ENCODE measurements around the gene ID2.
A peak's percentile ranks its signal among the peaks of the same experiment; 100 is the strongest.

DNA sequence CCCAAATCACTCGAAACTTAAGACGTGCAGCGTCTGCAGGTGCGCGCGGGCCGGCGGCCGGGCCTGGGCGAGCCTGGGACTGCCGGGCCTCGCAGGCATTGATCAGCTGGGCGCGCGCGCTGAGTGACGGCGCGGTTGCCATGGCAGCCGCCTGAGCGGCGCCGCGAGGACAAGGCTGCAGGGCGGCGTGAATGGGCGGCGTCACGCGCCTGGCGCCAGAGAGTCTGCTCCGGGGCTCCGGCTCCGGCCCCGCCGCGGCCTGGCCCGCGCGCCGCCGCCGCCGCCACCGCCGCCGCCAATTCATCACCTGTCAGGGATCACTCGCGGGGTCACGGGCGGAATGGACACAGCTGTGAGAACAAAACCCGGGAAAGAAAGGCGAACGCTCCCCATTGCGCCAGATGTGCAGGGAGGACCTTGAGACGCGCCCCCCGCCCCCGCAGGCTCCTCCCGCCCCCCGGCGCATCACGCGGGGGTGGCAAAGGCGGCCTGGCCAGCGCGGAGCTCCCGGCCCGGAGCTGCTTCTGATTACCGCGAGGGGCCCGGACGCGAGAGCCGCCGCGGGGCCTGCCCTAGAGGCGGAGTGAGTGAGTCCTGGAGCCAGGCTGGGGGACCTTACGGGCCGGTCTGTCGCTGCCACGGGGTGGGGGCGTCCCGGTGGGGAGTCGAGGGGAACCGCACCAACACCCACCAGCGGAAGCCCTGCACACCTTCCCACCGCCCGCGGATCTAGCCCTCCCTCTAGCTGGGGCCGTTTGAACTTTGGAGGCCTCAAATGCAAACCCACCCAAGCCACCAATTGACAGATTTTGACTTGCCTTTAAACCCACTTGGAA lies 2.9 kb upstream of the ID2 start:
- TF ChIP-seq, protein P1, sequence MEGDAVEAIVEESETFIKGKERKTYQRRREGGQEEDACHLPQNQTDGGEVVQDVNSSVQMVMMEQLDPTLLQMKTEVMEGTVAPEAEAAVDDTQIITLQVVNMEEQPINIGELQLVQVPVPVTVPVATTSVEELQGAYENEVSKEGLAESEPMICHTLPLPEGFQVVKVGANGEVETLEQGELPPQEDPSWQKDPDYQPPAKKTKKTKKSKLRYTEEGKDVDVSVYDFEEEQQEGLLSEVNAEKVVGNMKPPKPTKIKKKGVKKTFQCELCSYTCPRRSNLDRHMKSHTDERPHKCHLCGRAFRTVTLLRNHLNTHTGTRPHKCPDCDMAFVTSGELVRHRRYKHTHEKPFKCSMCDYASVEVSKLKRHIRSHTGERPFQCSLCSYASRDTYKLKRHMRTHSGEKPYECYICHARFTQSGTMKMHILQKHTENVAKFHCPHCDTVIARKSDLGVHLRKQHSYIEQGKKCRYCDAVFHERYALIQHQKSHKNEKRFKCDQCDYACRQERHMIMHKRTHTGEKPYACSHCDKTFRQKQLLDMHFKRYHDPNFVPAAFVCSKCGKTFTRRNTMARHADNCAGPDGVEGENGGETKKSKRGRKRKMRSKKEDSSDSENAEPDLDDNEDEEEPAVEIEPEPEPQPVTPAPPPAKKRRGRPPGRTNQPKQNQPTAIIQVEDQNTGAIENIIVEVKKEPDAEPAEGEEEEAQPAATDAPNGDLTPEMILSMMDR (IDR thresholded peaks at IDR 0.05; ENCODE audit: borderline replicate concordance, extremely low read depth, low read length, poor library complexity, severe bottlenecking): peak; percentile 21
- no peak for TF ChIP-seq EZH2 (IDR thresholded peaks at IDR 0.05; ENCODE audit: borderline replicate concordance, low read depth, low read length, severe bottlenecking)
